ENCODE results near the gene KCNG2. TPM values are rescaled to one million over a fixed set of nuclear protein-coding genes. Genes with fewer than 3 reads are reported as not detected.

KCNG2 gene
- total and polyA plus RNA-seq, 2 of the 4 experiments (the other 2 are of a cell fraction) = not detected

- no peak overlapping the region for H3K4me3 ChIP-seq (ENCODE audit: insufficient read depth, low read depth, low read length)
- peaks cover 12% of the 10 kb centered on the region for H3K9me1 ChIP-seq (ENCODE audit: insufficient read depth, low read length)
- peak overlapping the region; percentile 56 for H2AK5ac ChIP-seq (ENCODE audit: low read depth, low read length)
- BruUV-seq (replicated peaks) = no TSS peak
- H4K20me1 ChIP-seq (ENCODE audit: insufficient read depth, low read length) = no peaks in the 10 kb centered on the region
- H3K27me3 ChIP-seq (ENCODE audit: control insufficient read depth, insufficient read depth, low read length) = no peaks in the 10 kb centered on the region
- dilution Hi-C loops (cut with HindIII; ENCODE audit: low sequenced_read_pairs, unreplicated experiment) (no loop called here), intact Hi-C loops (cut with micrococcal nuclease) (loop anchor here (10.0 kb wide), 1 partner anchor 118 kb away; the partner anchor contains the start of gene HSBP1L1), in situ Hi-C loops (cut with MboI; ENCODE audit: low sequenced_read_pairs) (no loop called here)
- WGBS, 2 experiments (ENCODE audit: extremely low coverage in 2 of 2, insufficient read length in 1 of 2) = 67% methylated on average over 1 of the region's 17 CpGs; no CpG with 5 or more reads in 1 of the 2 experiments
- H3K4me2 ChIP-seq (ENCODE audit: low read depth, low read length) = no peak overlapping the region
- ChIA-PET POLR2A (ENCODE audit: unreplicated experiment) (no interaction called here), CTCF (no interaction called here)
- no peak overlapping the region for H2AK9ac ChIP-seq (replicated peaks; ENCODE audit: low read depth, low read length, poor library complexity)
- H3K4me1 ChIP-seq (ENCODE audit: control insufficient read depth, insufficient read depth, low read length) = peaks cover 10% of the 10 kb centered on the region
- peak overlapping the region; percentile 6 for H2AFZ ChIP-seq (replicated peaks; ENCODE audit: low read length, poor library complexity)
- peak overlapping the region; percentile 77 for H2BK20ac ChIP-seq (ENCODE audit: low read depth, low read length)
- peak overlapping the region; percentile 29; the same call in 2 of the 3 replicates for H2BK15ac ChIP-seq (ENCODE audit: low read depth, low read length)
- peak overlapping the region; percentile 50 for H2BK5ac ChIP-seq (ENCODE audit: low read depth, low read length, poor library complexity, severe bottlenecking)
- no peak overlapping the region; the same call in 1 of the 2 replicates for H3K23ac ChIP-seq (ENCODE audit: low read depth, low read length)
- H3K56ac ChIP-seq (ENCODE audit: extremely low read depth, insufficient read depth, low read length) = no peak overlapping the region; the same call in 1 of the 2 replicates
- peak overlapping the region; percentile 72 for H2BK120ac ChIP-seq (ENCODE audit: low read depth, low read length)
- peak overlapping the region; percentile 82 for H3K4ac ChIP-seq (ENCODE audit: low read depth, low read length)
- H3K27ac ChIP-seq (ENCODE audit: insufficient read depth, low read length) = peak overlapping the region; percentile 87
- peak overlapping the region; percentile 19; the same call in 1 of the 2 replicates for H3K14ac ChIP-seq (replicated peaks; ENCODE audit: low read depth, low read length)
- H3K9me3 ChIP-seq (ENCODE audit: control insufficient read depth, insufficient read depth, low read length) = peaks cover 4% of the 10 kb centered on the region
- H3K9ac ChIP-seq (ENCODE audit: low read depth, low read length) = no peak overlapping the region
- DNase-seq (no peak), ATAC-seq (ENCODE audit: low read depth) (peak; percentile 18)
- peak overlapping the region; percentile 85 for H4K91ac ChIP-seq (ENCODE audit: insufficient read depth, low read depth, low read length)
- H3K36me3 ChIP-seq (ENCODE audit: control insufficient read depth, insufficient read depth, low read length) = no peaks in the 10 kb centered on the region
- peak overlapping the region; percentile 59 for H4K5ac ChIP-seq (ENCODE audit: low read depth, low read length)
- H3K18ac ChIP-seq (ENCODE audit: low read depth, low read length) = peak overlapping the region; percentile 48
- TF ChIP-seq FOS (IDR thresholded peaks at IDR 0.05; ENCODE audit: low read depth, low read length) (no peak), ELK1 (IDR thresholded peaks at IDR 0.05; ENCODE audit: borderline replicate concordance, low read depth, low read length) (no peak), CHD1 (IDR thresholded peaks at IDR 0.05; ENCODE audit: low read depth, low read length) (no peak), BHLHE40 (IDR thresholded peaks at IDR 0.05; ENCODE audit: low read depth, low read length) (no peak), MAZ (IDR thresholded peaks at IDR 0.05; ENCODE audit: borderline replicate concordance, low read depth, low read length) (no peak), SMC3 (IDR thresholded peaks at IDR 0.05; ENCODE audit: low read depth, low read length) (no peak), RAD21 (IDR thresholded peaks at IDR 0.05; ENCODE audit: low read length) (no peak), MXI1 (IDR thresholded peaks at IDR 0.05; ENCODE audit: borderline replicate concordance, low read depth, low read length) (no peak), NFE2L2 (IDR thresholded peaks at IDR 0.05; ENCODE audit: low read depth, low read length) (no peak), RFX5 (IDR thresholded peaks at IDR 0.05; ENCODE audit: low read depth, low read length) (no peak), POLR2A (IDR thresholded peaks at IDR 0.05; ENCODE audit: low read depth, low read length) (no peak), RCOR1 (IDR thresholded peaks at IDR 0.05; ENCODE audit: insufficient replicate concordance, low read length) (no peak), CEBPB (IDR thresholded peaks at IDR 0.05; ENCODE audit: low read depth, low read length) (no peak), MAFK (IDR thresholded peaks at IDR 0.05; ENCODE audit: low read depth, low read length) (no peak), CTCF (conservative IDR thresholded peaks at IDR 0.05; ENCODE audit: low read depth, low read length) (no peak)
- TF ChIP-seq, protein P1, sequence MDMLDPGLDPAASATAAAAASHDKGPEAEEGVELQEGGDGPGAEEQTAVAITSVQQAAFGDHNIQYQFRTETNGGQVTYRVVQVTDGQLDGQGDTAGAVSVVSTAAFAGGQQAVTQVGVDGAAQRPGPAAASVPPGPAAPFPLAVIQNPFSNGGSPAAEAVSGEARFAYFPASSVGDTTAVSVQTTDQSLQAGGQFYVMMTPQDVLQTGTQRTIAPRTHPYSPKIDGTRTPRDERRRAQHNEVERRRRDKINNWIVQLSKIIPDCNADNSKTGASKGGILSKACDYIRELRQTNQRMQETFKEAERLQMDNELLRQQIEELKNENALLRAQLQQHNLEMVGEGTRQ (IDR thresholded peaks at IDR 0.05; ENCODE audit: low read depth, low read length) = no peak
- peak overlapping the region; percentile 22 to 43; a peak in 3 of 4 replicates for H4K8ac ChIP-seq (ENCODE audit: low read depth in 2 of 2, low read length in 2 of 2)
- no peaks in the 10 kb centered on the region for H3K79me1 ChIP-seq (ENCODE audit: low read depth in 1 of 2, low read length in 2 of 2)
These were observed 49.3 kb downstream of the KCNG2 start for GRCh38 chr18:79846936-79847557.

Measured in IMR-90 (cell line).